Ishikawa (cell line): ENCODE results near the gene SHISA8.

ENCODE experiments used
- CEBPB ChIP-seq: IDR thresholded peaks from 2 replicates; pipeline ENCODE4 v1.6.1; 2012
- TF ChIP-seq, protein P1 (sequence below): IDR thresholded peaks from 2 replicates; pipeline ENCODE4 v1.6.1; 2012; ENCODE audit warnings: low read depth, mild to moderate bottlenecking

GRCh38 chr22:41885516-41885915 lies 29.4 kb downstream of the SHISA8 start:
- TF ChIP-seq, protein P1, sequence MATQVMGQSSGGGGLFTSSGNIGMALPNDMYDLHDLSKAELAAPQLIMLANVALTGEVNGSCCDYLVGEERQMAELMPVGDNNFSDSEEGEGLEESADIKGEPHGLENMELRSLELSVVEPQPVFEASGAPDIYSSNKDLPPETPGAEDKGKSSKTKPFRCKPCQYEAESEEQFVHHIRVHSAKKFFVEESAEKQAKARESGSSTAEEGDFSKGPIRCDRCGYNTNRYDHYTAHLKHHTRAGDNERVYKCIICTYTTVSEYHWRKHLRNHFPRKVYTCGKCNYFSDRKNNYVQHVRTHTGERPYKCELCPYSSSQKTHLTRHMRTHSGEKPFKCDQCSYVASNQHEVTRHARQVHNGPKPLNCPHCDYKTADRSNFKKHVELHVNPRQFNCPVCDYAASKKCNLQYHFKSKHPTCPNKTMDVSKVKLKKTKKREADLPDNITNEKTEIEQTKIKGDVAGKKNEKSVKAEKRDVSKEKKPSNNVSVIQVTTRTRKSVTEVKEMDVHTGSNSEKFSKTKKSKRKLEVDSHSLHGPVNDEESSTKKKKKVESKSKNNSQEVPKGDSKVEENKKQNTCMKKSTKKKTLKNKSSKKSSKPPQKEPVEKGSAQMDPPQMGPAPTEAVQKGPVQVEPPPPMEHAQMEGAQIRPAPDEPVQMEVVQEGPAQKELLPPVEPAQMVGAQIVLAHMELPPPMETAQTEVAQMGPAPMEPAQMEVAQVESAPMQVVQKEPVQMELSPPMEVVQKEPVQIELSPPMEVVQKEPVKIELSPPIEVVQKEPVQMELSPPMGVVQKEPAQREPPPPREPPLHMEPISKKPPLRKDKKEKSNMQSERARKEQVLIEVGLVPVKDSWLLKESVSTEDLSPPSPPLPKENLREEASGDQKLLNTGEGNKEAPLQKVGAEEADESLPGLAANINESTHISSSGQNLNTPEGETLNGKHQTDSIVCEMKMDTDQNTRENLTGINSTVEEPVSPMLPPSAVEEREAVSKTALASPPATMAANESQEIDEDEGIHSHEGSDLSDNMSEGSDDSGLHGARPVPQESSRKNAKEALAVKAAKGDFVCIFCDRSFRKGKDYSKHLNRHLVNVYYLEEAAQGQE, result no peak
- TF ChIP-seq CEBPB, result no peak
